Prostate gland (tissue), 2 donors: Measurements from ENCODE around the gene IRGQ. TPM values are rescaled to one million over a fixed set of nuclear protein-coding genes. Genes with fewer than 3 reads are reported as not detected.
"Not testable (repeated sequence)": the region's sequence is repeated elsewhere in the genome, so short reads cannot be mapped to it uniquely, and the experiment has no call there.

Source experiments
- DNase-seq: peaks from one replicate; pipeline ENCODE4 v3.0.0-alpha.2; 2019; ENCODE audit warnings: low spot score
- H3K27ac ChIP-seq, 2 donors: fragments of 200-600 bp; sonication (generic); 2 replicates each; pipeline ENCODE4 v1.5.1; 2017 to 2019
- H3K27me3 ChIP-seq: fragments of 200-600 bp; sonication (generic); replicated peaks from 2 replicates; pipeline ENCODE4 v1.5.1; 2019; ENCODE audit not compliant: insufficient read depth
- H3K36me3 ChIP-seq, 2 donors: fragments of 200-600 bp; sonication (generic); 1 replicate in 1 of 2; 2 replicates in 1 of 2; pipeline versions ENCODE4 v1.5.1 to v1.8.1; 2017 to 2019
- H3K4me1 ChIP-seq: fragments of 200-600 bp; sonication (generic); replicated peaks from 2 replicates; pipeline ENCODE4 v1.5.1; 2019
- H3K4me3 ChIP-seq, 2 donors: fragments of 200-600 bp; sonication (generic); 2 replicates each; pipeline ENCODE4 v1.5.1; 2017 to 2019
- H3K9me3 ChIP-seq: fragments of 200-600 bp; sonication (generic); 2 replicates; pipeline ENCODE4 v1.5.1; 2017
- CTCF ChIP-seq, 4 experiments: fragments of 200-600 bp in 2 of 4; fragments of 450-650 bp in 2 of 4; sonication (generic) in 2 of 4; IDR thresholded peaks; 1 replicate in 3 of 4; 2 replicates in 1 of 4; pipeline ENCODE4 v1.5.1; 2016 to 2019; ENCODE audit warnings: antibody characterized with exemption in 4 of 4, mild to moderate bottlenecking in 2 of 4, moderate library complexity in 2 of 4
- POLR2A ChIP-seq: fragments of 450-650 bp; IDR thresholded peaks from one replicate; pipeline ENCODE4 v1.6.1; 2016; ENCODE audit warnings: antibody characterized with exemption, mild to moderate bottlenecking
- POLR2AphosphoS5 ChIP-seq: sonication (generic); formaldehyde crosslinking; IDR thresholded peaks from one replicate; pipeline ENCODE4 v1.6.1; 2017; ENCODE audit warnings: antibody characterized with exemption
- WGBS: methylation state at CpG from one replicate; pipeline ENCODE4 v1.1.5; 2018; 5-methylcytosine and 5-hydroxymethylcytosine counted together
- intact Hi-C: fragments of 100-400 bp; cut with DNase I; formaldehyde crosslinking; loops from one replicate; pipeline ENCODE4 v1.14.2; 2022
- total RNA-seq, 2 donors: library from RNA; depleted of rRNA; stranded (reverse); fragments of >200 nt; gene quantifications; one replicate each; pipeline ENCODE4 v1.1.0, GENCODE V29; 2016

Gene IRGQ
- total RNA-seq, 2 donors from 2014 or later = 28.3 to 30.4 TPM

DNA sequence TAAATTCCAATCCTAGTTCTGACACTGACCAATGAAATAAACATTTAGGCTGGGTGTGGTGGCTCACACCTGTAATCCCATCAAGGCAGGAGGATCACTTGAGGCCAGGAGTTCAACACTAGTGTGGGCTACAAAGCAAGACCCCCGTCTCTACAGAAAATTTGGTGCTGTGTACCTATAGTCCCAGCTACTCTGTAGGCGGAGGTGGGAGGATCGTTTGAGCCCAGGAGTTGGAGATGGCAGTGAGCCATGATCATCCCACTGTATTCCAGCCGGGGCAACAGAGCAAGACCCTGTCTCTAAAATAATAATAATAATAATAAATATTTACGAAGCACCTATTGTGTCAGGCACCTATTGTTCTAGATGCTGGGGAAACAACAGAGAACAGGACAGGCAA lies 6.7 kb downstream of the IRGQ start:
- Histone ChIP-seq H3K27me3 (no peaks in the 10 kb centered on the region), H3K36me3 (peaks cover 3 to 12% of the 10 kb centered on the region in 2 donors), H3K9me3 (no peaks in the 10 kb centered on the region), H3K4me3 (no peak overlapping the region), H3K27ac (no peak overlapping the region), H3K4me1 (peaks cover 4% of the 10 kb centered on the region)
- 84% methylated on average over 5 of the region's 5 CpGs for WGBS
- intact Hi-C loops = no loop called here
- TF ChIP-seq CTCF (IDR thresholded peaks at IDR 0.05) (no peak), POLR2AphosphoS5 (no peak), POLR2A (no peak)
- DNase-seq = no peak

- H3K4me1 ChIP-seq, H3K4me3 ChIP-seq, H3K36me3 ChIP-seq, H3K9me3 ChIP-seq, H3K27ac ChIP-seq, H3K27me3 ChIP-seq, DNase-seq, intact Hi-C loops: not testable (repeated sequence)
- 93% methylated on average over 3 of the region's 3 CpGs for WGBS
These were observed 8.9 kb downstream of the IRGQ start for GRCh38 chr19:43587029-43587428.

DNA sequence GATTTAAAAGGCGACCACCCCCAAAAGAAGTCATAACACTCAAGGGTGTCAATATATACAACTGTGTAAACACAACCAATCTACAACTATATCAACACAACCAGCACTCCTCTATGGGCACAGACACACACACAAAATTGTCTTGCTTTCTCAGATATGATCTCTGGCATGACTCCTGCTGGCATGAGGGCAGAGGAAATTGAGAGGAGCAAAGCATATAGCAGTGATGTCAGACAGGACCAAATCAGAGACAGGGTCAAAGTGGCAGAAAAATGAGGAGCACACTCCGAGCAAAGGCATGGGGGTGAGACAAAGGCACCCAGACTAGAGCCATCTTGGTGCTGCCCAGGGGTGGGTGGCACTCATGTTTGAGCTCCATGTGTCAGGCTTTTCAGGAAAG lies 9.6 kb downstream of the IRGQ start:
- intact Hi-C loops = no loop called here
- peaks cover 0 to 3% of the 10 kb centered on the region in 2 donors for H3K36me3 ChIP-seq
- no peaks in the 10 kb centered on the region for H3K9me3 ChIP-seq
- WGBS = 23% methylated on average over 2 of the region's 2 CpGs
- TF ChIP-seq POLR2AphosphoS5 = no peak
- no peak for TF ChIP-seq POLR2A
- TF ChIP-seq CTCF (IDR thresholded peaks at IDR 0.05) = no peak
- DNase-seq = no peak
- no peaks in the 10 kb centered on the region for H3K27me3 ChIP-seq
- H3K27ac ChIP-seq = no peak overlapping the region
- H3K4me1 ChIP-seq = no peaks in the 10 kb centered on the region
- no peak overlapping the region for H3K4me3 ChIP-seq

DNA sequence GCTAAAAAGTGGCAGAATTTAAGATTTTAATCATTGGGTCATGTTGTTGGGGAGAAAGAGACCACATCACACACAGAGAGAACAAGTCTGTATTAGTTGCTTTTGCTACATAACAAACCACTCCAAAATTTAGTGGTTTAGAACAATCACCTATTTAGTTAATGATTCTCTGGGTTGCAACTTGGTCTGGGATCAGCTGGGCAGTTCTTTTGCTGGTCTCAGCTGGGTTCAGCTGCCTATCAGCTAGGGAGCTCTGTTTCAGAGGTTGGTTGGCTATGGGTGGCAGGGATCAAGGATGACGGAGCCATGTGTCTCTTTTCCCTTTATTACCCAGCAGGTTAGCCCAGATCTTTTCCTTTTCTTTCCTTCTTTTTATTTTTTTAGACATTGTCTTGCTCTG lies 11.4 kb downstream of the IRGQ start:
- no peak overlapping the region for H3K27ac ChIP-seq
- intact Hi-C loops = no loop called here

DNA sequence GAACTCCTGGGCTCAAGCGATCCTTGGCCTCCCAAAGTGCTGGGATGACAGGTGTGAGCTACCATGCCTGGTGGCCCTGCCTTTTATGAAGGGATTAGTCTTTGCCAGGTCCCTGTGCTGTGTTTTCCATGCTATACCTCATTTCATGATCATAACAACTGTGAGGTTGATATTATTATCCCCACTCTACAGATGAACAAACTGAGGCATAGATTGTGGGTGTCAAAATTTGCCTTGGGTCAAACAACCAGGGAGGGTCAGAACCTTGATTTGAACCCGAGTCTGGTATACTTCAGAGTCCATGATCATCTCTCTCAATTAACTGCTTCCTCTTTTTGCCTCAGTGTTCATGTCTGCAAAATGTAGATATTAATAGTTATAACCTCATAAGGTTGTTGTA lies 13.4 kb downstream of the IRGQ start:
- H3K4me3 ChIP-seq = no peak overlapping the region
- no peak overlapping the region for H3K27ac ChIP-seq
- H3K36me3 ChIP-seq = no peaks in the 10 kb centered on the region
- H3K9me3 ChIP-seq = no peaks in the 10 kb centered on the region
- H3K27me3 ChIP-seq = no peaks in the 10 kb centered on the region
- H3K4me1 ChIP-seq = no peaks in the 10 kb centered on the region
- WGBS = 100% methylated on average over 2 of the region's 2 CpGs
- no peak for TF ChIP-seq CTCF (IDR thresholded peaks at IDR 0.05)
- TF ChIP-seq POLR2AphosphoS5 = no peak
- TF ChIP-seq POLR2A = no peak
- intact Hi-C loops = no loop called here
- DNase-seq = no peak

More for the DNA sequence above, 11.4 kb downstream of the IRGQ start:
- H3K27me3 ChIP-seq = no peaks in the 10 kb centered on the region
- no peaks in the 10 kb centered on the region for H3K4me1 ChIP-seq
- H3K9me3 ChIP-seq = no peaks in the 10 kb centered on the region
- TF ChIP-seq POLR2AphosphoS5 (no peak), POLR2A (no peak), CTCF (IDR thresholded peaks at IDR 0.05) (no peak)
- H3K36me3 ChIP-seq = peaks cover 0 to 3% of the 10 kb centered on the region in 2 donors
- 96% methylated on average over 1 of the region's 1 CpG for WGBS
- no peak overlapping the region for H3K4me3 ChIP-seq
- no peak for DNase-seq
